Thyroid gland (tissue), 4 donors: Measurements from ENCODE around the gene TSKU. TPM values are rescaled to one million over a fixed set of nuclear protein-coding genes. Genes with fewer than 3 reads are reported as not detected.

Experiments used
- DNase-seq, 2 donors: peaks; one replicate each; pipeline ENCODE4 v3.0.0-alpha.2; 2019
- H3K27ac ChIP-seq, 3 donors: fragments of 200-600 bp; sonication (generic); 1 replicate in 2 of 3; 2 replicates in 1 of 3; pipeline ENCODE4 v1.5.1; 2016 to 2019; ENCODE audit warnings: mild to moderate bottlenecking in 1 of 3, moderate library complexity in 1 of 3
- H3K27me3 ChIP-seq: fragments of 200-600 bp; sonication (generic); one replicate; pipeline ENCODE4 v1.5.1; 2019
- H3K36me3 ChIP-seq, 2 donors: fragments of 200-600 bp; sonication (generic); one replicate each; pipeline ENCODE4 v1.5.1; 2016 to 2019
- H3K4me1 ChIP-seq, 2 donors: fragments of 200-600 bp; sonication (generic); one replicate each; pipeline ENCODE4 v1.5.1; 2017 to 2019
- H3K4me3 ChIP-seq, 3 donors: fragments of 200-600 bp; sonication (generic); replicated peaks in 1 of 3; 1 replicate in 2 of 3; 2 replicates in 1 of 3; pipeline ENCODE4 v1.5.1; 2016; ENCODE audit warnings: mild to moderate bottlenecking in 1 of 3
- H3K9me3 ChIP-seq: fragments of 200-600 bp; sonication (generic); one replicate; pipeline ENCODE4 v1.5.1; 2017
- CTCF ChIP-seq, 6 experiments: fragments of 200-600 bp in 3 of 6; fragments of 450-650 bp in 3 of 6; sonication (generic) in 3 of 6; IDR thresholded peaks; one replicate each; pipeline ENCODE4 v1.5.1; 2016 to 2019; ENCODE audit warnings: antibody characterized with exemption in 6 of 6, mild to moderate bottlenecking in 2 of 6, inconsistent platforms in 1 of 6, moderate library complexity in 1 of 6
- POLR2A ChIP-seq, 2 donors: fragments of 450-650 bp; IDR thresholded peaks; one replicate each; pipeline ENCODE4 v1.6.1; 2017; ENCODE audit warnings: antibody characterized with exemption in 2 of 2, mild to moderate bottlenecking in 2 of 2, moderate library complexity in 1 of 2
- WGBS, 2 donors: methylation state at CpG; one replicate each; pipeline ENCODE4 v1.1.5; 2017; 5-methylcytosine and 5-hydroxymethylcytosine counted together
- intact Hi-C: fragments of 100-400 bp; cut with DNase I; formaldehyde crosslinking; loops from one replicate; pipeline ENCODE4 v1.15.1; 2023
- total RNA-seq, 4 donors: library from RNA; depleted of rRNA; stranded (reverse); fragments of >200 nt; gene quantifications; one replicate each; pipeline ENCODE4 v1.2.3, GENCODE V29; 2016

TSKU gene
- total RNA-seq, 4 donors from 2014 or later, result 95.6 to 152 (median 99.2) TPM

DNA sequence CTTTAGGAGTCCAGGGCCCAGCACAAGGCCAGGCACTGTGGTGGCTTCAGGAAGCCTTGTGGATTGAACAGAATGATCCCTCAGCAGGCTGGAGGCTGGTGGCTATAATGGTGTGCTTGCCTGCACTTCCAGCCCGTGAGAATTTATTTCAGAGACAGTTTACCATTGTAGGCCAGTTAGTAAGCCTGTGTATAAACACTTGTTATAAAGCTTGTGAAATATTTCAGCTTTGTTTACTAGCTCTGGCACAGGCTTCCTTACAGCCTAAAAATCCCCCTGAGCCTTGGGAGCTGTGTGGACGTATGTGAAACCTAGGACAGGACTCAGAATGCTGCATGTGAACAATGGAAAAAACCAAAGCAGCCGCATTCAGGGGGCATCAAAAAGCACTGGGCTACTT lies 51.0 kb downstream of the TSKU start:
- Histone ChIP-seq H3K27me3 (no peaks in the 10 kb centered on the region), H3K4me3 (no peak overlapping the region), H3K36me3 (no peaks in the 10 kb centered on the region), H3K27ac (no peak overlapping the region), H3K9me3 (no peaks in the 10 kb centered on the region), H3K4me1 (peaks cover 0 to 15% of the 10 kb centered on the region in 2 donors)
- no peak for TF ChIP-seq CTCF (IDR thresholded peaks at IDR 0.05)
- TF ChIP-seq POLR2A (IDR thresholded peaks at IDR 0.05), result no peak
- 82 to 86% methylated on average over 3 of the region's 3 CpGs for WGBS, 2 donors
- intact Hi-C loops, result no loop called here
- no peak for DNase-seq

GRCh38 chr11:76835036-76835435 lies 51.9 kb downstream of the TSKU start:
- intact Hi-C loops, result no loop called here
- TF ChIP-seq POLR2A (IDR thresholded peaks at IDR 0.05) (no peak), CTCF (IDR thresholded peaks at IDR 0.05) (no peak)

DNA sequence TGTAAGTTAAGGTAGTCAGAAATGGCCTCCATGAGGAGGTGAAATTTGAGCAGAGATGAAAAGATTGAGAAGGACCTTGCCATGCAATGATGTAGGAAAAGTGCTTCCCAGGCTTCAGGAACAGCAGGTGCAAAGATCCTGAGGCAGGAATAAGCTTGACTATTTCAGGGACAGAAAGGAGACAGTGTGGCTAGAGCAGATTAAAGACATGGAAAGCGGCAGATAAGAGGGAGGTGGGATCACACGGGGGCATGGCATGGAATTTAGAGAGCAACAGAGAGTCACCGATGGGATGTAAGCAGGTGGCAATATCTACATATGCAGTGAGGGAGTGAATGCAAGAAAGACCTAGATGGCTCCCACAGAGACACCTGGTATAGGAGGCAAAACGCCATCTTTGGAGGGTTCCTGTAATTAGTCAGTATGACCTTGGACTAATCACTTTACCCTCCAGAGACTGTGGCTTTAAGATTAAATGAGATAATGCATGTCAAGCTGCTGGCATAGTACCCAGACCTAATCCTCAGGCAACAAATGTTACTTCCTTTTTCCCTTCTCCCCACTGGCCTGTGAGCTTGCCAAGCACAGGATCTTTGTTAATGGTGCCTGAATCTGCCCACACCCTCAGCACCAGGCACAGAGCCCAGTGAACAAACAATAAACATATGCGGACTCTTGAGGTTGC lies 52.9 kb downstream of the TSKU start:
- Histone ChIP-seq H3K27ac (no peak overlapping the region), H3K4me3 (no peak overlapping the region), H3K27me3 (no peaks in the 10 kb centered on the region), H3K4me1 (peaks cover 0 to 15% of the 10 kb centered on the region in 2 donors), H3K36me3 (no peaks in the 10 kb centered on the region), H3K9me3 (no peaks in the 10 kb centered on the region)
- no peak for DNase-seq
- 70 to 78% methylated on average over 5 of the region's 5 CpGs for WGBS, 2 donors
- intact Hi-C loops, result no loop called here
- TF ChIP-seq POLR2A (IDR thresholded peaks at IDR 0.05) (no peak), CTCF (IDR thresholded peaks at IDR 0.05) (no peak)

More at GRCh38 chr11:76835036-76835435, 51.9 kb downstream of the TSKU start:
- Histone ChIP-seq H3K4me3 (no peak overlapping the region), H3K4me1 (peaks cover 0 to 15% of the 10 kb centered on the region in 2 donors), H3K36me3 (no peaks in the 10 kb centered on the region), H3K9me3 (no peaks in the 10 kb centered on the region), H3K27ac (no peak overlapping the region), H3K27me3 (no peaks in the 10 kb centered on the region)
- WGBS, 2 donors, result 45 to 98% methylated on average over 2 of the region's 2 CpGs
- DNase-seq, result no peak

DNA sequence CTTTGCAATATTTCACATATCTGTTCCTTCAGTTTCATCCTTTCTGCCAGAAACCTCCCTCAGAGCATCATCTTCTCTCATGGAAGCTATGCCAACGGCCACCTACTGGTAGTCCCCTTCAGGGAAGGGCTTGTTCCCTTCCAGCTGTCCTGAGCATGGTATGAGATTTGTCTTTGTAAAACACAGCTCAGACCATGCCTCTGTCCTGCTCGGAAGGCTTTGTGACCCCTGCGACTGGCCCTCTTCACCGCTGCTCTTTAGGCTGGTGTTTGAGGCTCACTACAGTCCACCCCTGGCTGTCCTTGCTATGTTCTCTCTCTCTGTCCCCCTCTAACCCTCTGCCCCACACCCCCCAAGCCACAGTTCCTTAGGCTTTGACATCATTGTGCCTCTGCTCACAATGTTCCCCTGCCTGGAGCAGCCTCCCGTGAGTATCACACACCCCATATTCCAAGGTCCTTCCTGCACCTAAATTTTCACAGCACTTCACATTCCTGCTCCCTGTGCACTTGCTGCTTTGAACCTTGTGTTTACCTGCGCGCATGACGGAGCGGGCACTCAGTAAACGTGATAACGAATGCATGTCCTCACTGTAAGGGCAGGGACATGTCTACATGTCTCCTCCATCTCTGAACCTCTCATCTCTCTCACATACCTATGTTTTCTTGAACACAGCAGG lies 53.6 kb downstream of the TSKU start:
- H3K36me3 ChIP-seq, result no peaks in the 10 kb centered on the region
- WGBS, 2 donors, result 45 to 62% methylated on average over 11 of the region's 11 CpGs
- no peaks in the 10 kb centered on the region for H3K9me3 ChIP-seq
- H3K4me3 ChIP-seq, result no peak overlapping the region
- H3K27me3 ChIP-seq, result no peaks in the 10 kb centered on the region
- DNase-seq, result no peak
- peaks cover 0 to 15% of the 10 kb centered on the region in 2 donors for H3K4me1 ChIP-seq
- intact Hi-C loops, result no loop called here
- TF ChIP-seq POLR2A (IDR thresholded peaks at IDR 0.05), result no peak
- no peak for TF ChIP-seq CTCF (IDR thresholded peaks at IDR 0.05)
- H3K27ac ChIP-seq, result no peak overlapping the region
